Measurements from ENCODE around the gene FBXL7. TPM values are rescaled to one million over a fixed set of nuclear protein-coding genes. Genes with fewer than 3 reads are reported as not detected.

Gene FBXL7
- total RNA-seq, 1 donor from 2014 or later, result 4.4 TPM

GRCh38 chr5:15927710-15928380, 427.9 kb downstream of the FBXL7 start:
- no peak for TF ChIP-seq CTCF (IDR thresholded peaks at IDR 0.05; ENCODE audit: insufficient read depth, low read length, poor library complexity, severe bottlenecking)
- DNase-seq (ENCODE audit: low read depth), result no peak
- H3K27me3 ChIP-seq (ENCODE audit: control insufficient read depth, insufficient read depth, low read length), result no peaks in the 10 kb centered on the region

GRCh38 chr5:15929611-15930263, 429.8 kb downstream of the FBXL7 start:
- DNase-seq (ENCODE audit: low read depth), result no peak
- Histone ChIP-seq H3K4me3 (ENCODE audit: low read depth, low read length) (no peak overlapping the region), H3K36me3 (ENCODE audit: control insufficient read depth, insufficient read depth, low read length) (no peaks in the 10 kb centered on the region), H3K27me3 (ENCODE audit: control insufficient read depth, insufficient read depth, low read length) (no peaks in the 10 kb centered on the region)
- no peak for TF ChIP-seq CTCF (IDR thresholded peaks at IDR 0.05; ENCODE audit: insufficient read depth, low read length, poor library complexity, severe bottlenecking)

More at GRCh38 chr5:15927710-15928380, 427.9 kb downstream of the FBXL7 start:
- Histone ChIP-seq H3K36me3 (ENCODE audit: control insufficient read depth, insufficient read depth, low read length) (no peaks in the 10 kb centered on the region), H3K4me3 (ENCODE audit: low read depth, low read length) (no peak overlapping the region)

- TF ChIP-seq CTCF (IDR thresholded peaks at IDR 0.05; ENCODE audit: insufficient read depth, low read length, poor library complexity, severe bottlenecking), result no peak
- H3K4me3 ChIP-seq (ENCODE audit: low read depth, low read length), result no peak overlapping the region
- H3K36me3 ChIP-seq (ENCODE audit: control insufficient read depth, insufficient read depth, low read length), result no peaks in the 10 kb centered on the region
- DNase-seq (ENCODE audit: low read depth), result no peak
- no peaks in the 10 kb centered on the region for H3K27me3 ChIP-seq (ENCODE audit: control insufficient read depth, insufficient read depth, low read length)
Measured at GRCh38 chr5:15932066-15932465, 432.1 kb downstream of the FBXL7 start.

GRCh38 chr5:15933259-15934207, 433.6 kb downstream of the FBXL7 start:
- no peak for TF ChIP-seq CTCF (IDR thresholded peaks at IDR 0.05; ENCODE audit: insufficient read depth, low read length, poor library complexity, severe bottlenecking)
- peak; percentile 31 for DNase-seq (ENCODE audit: low read depth)

GRCh38 chr5:15936505-15937245, 436.7 kb downstream of the FBXL7 start:
- no peak for TF ChIP-seq CTCF (IDR thresholded peaks at IDR 0.05; ENCODE audit: insufficient read depth, low read length, poor library complexity, severe bottlenecking)
- no peak for DNase-seq (ENCODE audit: low read depth)
- Histone ChIP-seq H3K4me3 (ENCODE audit: low read depth, low read length) (no peak overlapping the region), H3K36me3 (ENCODE audit: control insufficient read depth, insufficient read depth, low read length) (no peaks in the 10 kb centered on the region), H3K27me3 (ENCODE audit: control insufficient read depth, insufficient read depth, low read length) (no peaks in the 10 kb centered on the region)

More at GRCh38 chr5:15933259-15934207, 433.6 kb downstream of the FBXL7 start:
- Histone ChIP-seq H3K27me3 (ENCODE audit: control insufficient read depth, insufficient read depth, low read length) (no peaks in the 10 kb centered on the region), H3K36me3 (ENCODE audit: control insufficient read depth, insufficient read depth, low read length) (no peaks in the 10 kb centered on the region), H3K4me3 (ENCODE audit: low read depth, low read length) (no peak overlapping the region)

Measured in kidney epithelial cell (primary cell).